K562 treated with DMSO at 1 percent for 24 hours (cell line): ENCODE data around the gene BPHL. TPM values are rescaled to one million over a fixed set of nuclear protein-coding genes. Genes with fewer than 3 reads are reported as not detected.

Experiments used
- total RNA-seq: library from RNA; unstranded; fragments of 300-600 nt; gene quantifications from 2 replicates; pipeline ENCODE4 v1.2.3, GENCODE V29; 2022; ENCODE audit warnings: low read depth; ENCODE audit not compliant: insufficient read depth

Gene BPHL
- 9.6 and 9.8 TPM in 2 replicates for total RNA-seq

GRCh38 chr6:3118353-3119039 is at the start of gene BPHL:
Gene BPHL (plus strand): TSS chr6:3118711. CDS start chr6:3118741, 30 bp downstream.

GRCh38 chr6:3157131-3157933 is 38.8 kb downstream of the BPHL start, which contains the start of gene TUBB2A:
Gene TUBB2A (minus strand): TSS chr6:3157544. CDS start chr6:3157463, 81 bp downstream.

Other genes with a start within 250 kb of the BPHL start
- 23.6 and 24.0 TPM in 2 replicates for gene SERPINB9, start 215.4 kb upstream of the BPHL start, total RNA-seq
- 245 and 250 TPM in 2 replicates for gene SERPINB6, start 147.1 kb upstream of the BPHL start, total RNA-seq
- 222 and 225 TPM in 2 replicates for gene NQO2, start 118.8 kb upstream of the BPHL start, total RNA-seq
- 26.2 and 30.9 TPM in 2 replicates for gene RIPK1, start 50.2 kb upstream of the BPHL start, total RNA-seq
- 211 TPM in 2 replicates for gene TUBB2A, start 38.8 kb downstream of the BPHL start, total RNA-seq
- gene TUBB2B, start 108.9 kb downstream of the BPHL start, total RNA-seq: 21.2 and 24.5 TPM in 2 replicates
- gene PSMG4, start 140.2 kb downstream of the BPHL start, total RNA-seq: 79.7 and 83.5 TPM in 2 replicates